ENCODE measurements around the gene CACNG4.

CACNG4 gene

DNA sequence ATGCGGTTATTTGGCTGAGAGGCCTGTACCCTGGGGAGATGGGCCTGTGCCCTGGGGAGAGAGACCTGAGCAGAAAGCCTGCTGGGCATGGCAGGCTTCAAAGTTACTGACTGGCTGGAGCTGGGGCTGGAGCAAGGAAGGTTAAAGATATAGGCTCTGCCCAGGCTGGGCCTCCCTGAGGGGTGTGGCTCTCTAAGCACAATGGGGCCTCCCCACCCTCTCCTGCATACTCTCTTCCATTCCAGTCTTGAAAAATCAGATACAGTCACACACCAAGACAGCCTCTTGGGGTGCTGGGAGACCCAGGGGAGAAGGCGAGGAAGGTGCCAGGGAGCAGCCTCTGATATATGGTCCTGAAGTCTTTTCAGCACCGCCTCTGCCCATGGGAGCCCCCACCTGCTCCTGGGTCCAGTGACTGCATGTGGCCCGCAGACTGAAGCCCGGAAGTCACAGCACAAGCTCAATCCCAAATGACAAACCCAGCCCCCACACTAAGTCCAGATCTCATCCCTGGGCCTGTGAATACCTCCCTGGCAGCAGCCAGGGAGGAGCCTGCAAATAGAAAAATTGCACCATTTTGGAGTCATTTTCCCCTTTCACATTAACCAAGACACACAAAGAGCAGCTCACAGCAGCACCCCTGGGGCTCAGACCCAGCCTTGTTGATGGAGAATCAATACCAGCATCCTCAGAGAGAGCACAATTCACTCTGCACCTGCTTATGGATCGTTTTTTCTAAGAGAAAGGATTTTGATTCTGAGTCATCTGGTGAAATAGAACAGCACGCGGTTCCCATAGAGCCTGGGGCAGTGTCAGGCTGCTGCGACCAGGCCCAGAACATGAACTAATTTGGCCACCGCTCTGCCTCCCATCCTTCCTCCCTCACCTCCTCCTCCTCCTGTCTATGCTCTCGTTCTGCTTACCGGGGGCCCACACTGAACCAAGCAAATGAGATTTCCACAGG lies 54.2 kb downstream of the CACNG4 start:
- Histone ChIP-seq H2AFZ (no peak overlapping the region), H3K9ac (no peak overlapping the region), H3K79me2 (no peaks in the 10 kb centered on the region), H3K27me3 (ENCODE audit: control insufficient read depth, insufficient read depth, low read length) (no peaks in the 10 kb centered on the region), H3K36me3 (ENCODE audit: control insufficient read depth, insufficient read depth, low read length) (no peaks in the 10 kb centered on the region), H3K4me2 (ENCODE audit: low read length) (no peak overlapping the region), H3K4me1 (no peaks in the 10 kb centered on the region), H3K27ac (no peak overlapping the region), H3K4me3 (ENCODE audit: low read depth, low read length) (no peak overlapping the region), H3K9me3 (ENCODE audit: control insufficient read depth, low read length) (no peaks in the 10 kb centered on the region)
- TF ChIP-seq, protein P1, sequence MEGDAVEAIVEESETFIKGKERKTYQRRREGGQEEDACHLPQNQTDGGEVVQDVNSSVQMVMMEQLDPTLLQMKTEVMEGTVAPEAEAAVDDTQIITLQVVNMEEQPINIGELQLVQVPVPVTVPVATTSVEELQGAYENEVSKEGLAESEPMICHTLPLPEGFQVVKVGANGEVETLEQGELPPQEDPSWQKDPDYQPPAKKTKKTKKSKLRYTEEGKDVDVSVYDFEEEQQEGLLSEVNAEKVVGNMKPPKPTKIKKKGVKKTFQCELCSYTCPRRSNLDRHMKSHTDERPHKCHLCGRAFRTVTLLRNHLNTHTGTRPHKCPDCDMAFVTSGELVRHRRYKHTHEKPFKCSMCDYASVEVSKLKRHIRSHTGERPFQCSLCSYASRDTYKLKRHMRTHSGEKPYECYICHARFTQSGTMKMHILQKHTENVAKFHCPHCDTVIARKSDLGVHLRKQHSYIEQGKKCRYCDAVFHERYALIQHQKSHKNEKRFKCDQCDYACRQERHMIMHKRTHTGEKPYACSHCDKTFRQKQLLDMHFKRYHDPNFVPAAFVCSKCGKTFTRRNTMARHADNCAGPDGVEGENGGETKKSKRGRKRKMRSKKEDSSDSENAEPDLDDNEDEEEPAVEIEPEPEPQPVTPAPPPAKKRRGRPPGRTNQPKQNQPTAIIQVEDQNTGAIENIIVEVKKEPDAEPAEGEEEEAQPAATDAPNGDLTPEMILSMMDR (IDR thresholded peaks at IDR 0.05), result no peak

GRCh38 chr17:67019809-67020208 lies 55.3 kb downstream of the CACNG4 start:
- Histone ChIP-seq H3K27ac (no peak overlapping the region), H3K79me2 (no peaks in the 10 kb centered on the region), H3K9ac (no peak overlapping the region), H3K27me3 (ENCODE audit: control insufficient read depth, insufficient read depth, low read length) (no peaks in the 10 kb centered on the region), H3K4me1 (no peaks in the 10 kb centered on the region), H3K9me3 (ENCODE audit: control insufficient read depth, low read length) (no peaks in the 10 kb centered on the region), H3K4me3 (ENCODE audit: low read depth, low read length) (no peak overlapping the region), H3K36me3 (ENCODE audit: control insufficient read depth, insufficient read depth, low read length) (no peaks in the 10 kb centered on the region), H2AFZ (no peak overlapping the region), H3K4me2 (ENCODE audit: low read length) (no peak overlapping the region)
- TF ChIP-seq, protein P1 (IDR thresholded peaks at IDR 0.05), result no peak

- Histone ChIP-seq H3K27me3 (ENCODE audit: control insufficient read depth, insufficient read depth, low read length) (no peaks in the 10 kb centered on the region), H3K79me2 (no peaks in the 10 kb centered on the region), H3K27ac (no peak overlapping the region), H3K4me2 (ENCODE audit: low read length) (no peak overlapping the region), H3K9me3 (ENCODE audit: control insufficient read depth, low read length) (no peaks in the 10 kb centered on the region), H3K9ac (no peak overlapping the region), H3K4me3 (ENCODE audit: low read depth, low read length) (no peak overlapping the region), H3K36me3 (ENCODE audit: control insufficient read depth, insufficient read depth, low read length) (no peaks in the 10 kb centered on the region), H3K4me1 (no peaks in the 10 kb centered on the region), H2AFZ (no peak overlapping the region)
- TF ChIP-seq, protein P1 (IDR thresholded peaks at IDR 0.05), result no peak
Observed at GRCh38 chr17:67020293-67020766, 55.8 kb downstream of the CACNG4 start.

DNA sequence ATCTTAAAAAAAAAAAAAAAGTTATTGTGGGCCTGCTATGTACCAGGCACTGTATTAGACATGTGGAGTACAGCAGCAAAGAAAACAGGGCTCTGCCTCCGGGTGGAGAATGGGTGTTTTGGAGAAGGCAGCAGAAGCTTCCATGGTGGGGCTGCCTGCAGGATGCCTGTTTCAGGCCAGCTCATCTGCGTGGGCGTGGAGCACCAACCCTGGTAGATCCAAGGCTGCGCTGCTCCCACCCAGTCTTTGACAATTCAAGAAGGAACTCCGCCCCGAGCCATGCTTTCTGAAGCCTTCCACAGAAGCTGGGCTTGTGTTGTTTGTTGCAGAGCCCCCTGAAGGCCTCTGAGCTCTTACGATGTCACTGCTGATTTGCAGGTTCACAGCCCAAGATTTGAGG lies 56.7 kb downstream of the CACNG4 start:
- TF ChIP-seq, protein P1 (IDR thresholded peaks at IDR 0.05), result no peak
- no peaks in the 10 kb centered on the region for H3K9me3 ChIP-seq (ENCODE audit: control insufficient read depth, low read length)

More for the DNA sequence above, 56.7 kb downstream of the CACNG4 start:
- no peaks in the 10 kb centered on the region for H3K27me3 ChIP-seq (ENCODE audit: control insufficient read depth, insufficient read depth, low read length)
- no peak overlapping the region for H3K4me2 ChIP-seq (ENCODE audit: low read length)
- H3K79me2 ChIP-seq, result no peaks in the 10 kb centered on the region
- H3K27ac ChIP-seq, result no peak overlapping the region
- no peak overlapping the region for H3K9ac ChIP-seq
- H3K4me3 ChIP-seq (ENCODE audit: low read depth, low read length), result no peak overlapping the region
- no peaks in the 10 kb centered on the region for H3K36me3 ChIP-seq (ENCODE audit: control insufficient read depth, insufficient read depth, low read length)
- no peaks in the 10 kb centered on the region for H3K4me1 ChIP-seq
- H2AFZ ChIP-seq, result no peak overlapping the region

All from parathyroid adenoma (tissue), 2 donors.